B cell (primary cell): ENCODE results near the gene CCDC152.
"Not testable (repeated sequence)": the region's sequence is repeated elsewhere in the genome, so short reads cannot be mapped to it uniquely, and the experiment has no call there.

ENCODE experiments used
- CTCF ChIP-seq: fragments of 200-600 bp; IDR thresholded peaks from one replicate; pipeline ENCODE4 v1.8.0; 2022; ENCODE audit warnings: antibody characterized with exemption, mild to moderate bottlenecking
- EZH2 ChIP-seq: IDR thresholded peaks from 2 replicates; pipeline ENCODE4 v1.6.1; 2012; ENCODE audit warnings: borderline replicate concordance, low read depth, mild to moderate bottlenecking, moderate library complexity, low read length; ENCODE audit not compliant: insufficient read depth, poor library complexity, severe bottlenecking

GRCh38 chr5:42816546-42816945 lies 59.9 kb downstream of the CCDC152 start:
- TF ChIP-seq EZH2, CTCF: not testable (repeated sequence)
